Right lobe of liver (tissue), 6 donors: ENCODE data around the gene NUP210L. TPM values are rescaled to one million over a fixed set of nuclear protein-coding genes. Genes with fewer than 3 reads are reported as not detected.
A peak's percentile ranks its signal among the peaks of the same experiment; 100 is the strongest.

Experiments used
- ATAC-seq, 4 donors: fragments of 200-7000 bp; cut with Tn5 transposase; one replicate each; pipeline ENCODE4 v1.9.1; 2020; ENCODE audit warnings: mild to moderate bottlenecking in 4 of 4, moderate library complexity in 4 of 4
- DNase-seq, 3 donors: peaks; one replicate each; pipeline ENCODE4 v3.0.0-alpha.2; 2020
- H3K27ac ChIP-seq, 3 donors: fragments of 200-600 bp; one replicate each; pipeline ENCODE4 v1.8.0; 2022
- H3K27me3 ChIP-seq, 2 donors: fragments of 200-600 bp; one replicate each; pipeline ENCODE4 v1.8.0; 2022
- H3K36me3 ChIP-seq, 4 donors: fragments of 200-600 bp; sonication (generic) in 1 of 4; one replicate each; pipeline versions ENCODE4 v1.5.1 to v1.8.0; 2017 to 2022; ENCODE audit warnings: control low read depth in 1 of 4
- H3K4me1 ChIP-seq, 4 donors: fragments of 200-600 bp; sonication (generic) in 1 of 4; one replicate each; pipeline versions ENCODE4 v1.5.1 to v1.8.0; 2017 to 2022; ENCODE audit warnings: control low read depth in 1 of 4
- H3K4me3 ChIP-seq, 3 donors: fragments of 200-600 bp; one replicate each; pipeline ENCODE4 v1.8.0; 2022
- H3K9me3 ChIP-seq, 4 donors: fragments of 200-600 bp; sonication (generic) in 1 of 4; one replicate each; pipeline versions ENCODE4 v1.5.1 to v1.8.0; 2017 to 2022; ENCODE audit warnings: control low read depth in 1 of 4
- CTCF ChIP-seq, 4 donors: fragments of 200-600 bp in 3 of 4; fragments of 450-650 bp in 1 of 4; IDR thresholded peaks; one replicate each; pipeline versions ENCODE4 v1.5.1 to v1.8.0; 2016 to 2022; ENCODE audit warnings: antibody characterized with exemption in 4 of 4, mild to moderate bottlenecking in 2 of 4
- POLR2A ChIP-seq: fragments of 450-650 bp; IDR thresholded peaks from one replicate; pipeline ENCODE4 v1.6.1; 2017; ENCODE audit warnings: antibody characterized with exemption, mild to moderate bottlenecking
- WGBS: methylation state at CpG from one replicate; pipeline ENCODE4 v1.1.6; 2018; ENCODE audit warnings: low coverage, low lambda C conversion rate; ENCODE audit not compliant: insufficient coverage; ENCODE audit errors: missing lambda C conversion rate; 5-methylcytosine and 5-hydroxymethylcytosine counted together
- intact Hi-C, 2 donors: fragments of 100-400 bp; cut with DNase I; formaldehyde crosslinking; loops; one replicate each; pipeline versions ENCODE4 v1.11.2 to v1.14.1; 2022
- total RNA-seq, 6 experiments: library from RNA; depleted of rRNA in 2 of 6; stranded (reverse); fragments of >200 nt in 2 of 6; fragmentation: NEBNext Ultra II Directional in 3 of 6; extraction: Animal tissue kit (Norgen Biotek cat#: 25700) in 3 of 6; gene quantifications; one replicate each; pipeline versions ENCODE4 v1.1.0 to v1.2.4, GENCODE V29; 2016 to 2023
- donor health status: DM: no; HTN: yes; CAD: no.
- donor health status: DM: no; HTN: no; CAD: no.
- donor health status: DM: no; HTN: no; CAD: no.
- donor health status: DM: no; HTN: yes; CAD: no.
- donor health status: DM: no; HTN: yes; CAD: no.

Gene NUP210L
- total RNA-seq, 6 experiments from 2014 or later: 0.14 TPM; not detected in 5

GRCh38 chr1:153963850-153964331 lies 191.0 kb downstream of the NUP210L start:
- H3K4me3 ChIP-seq: peak overlapping the region; percentile 70 to 88 (median 75)
- H3K9me3 ChIP-seq: no peaks in the 10 kb centered on the region
- no peaks in the 10 kb centered on the region for H3K27me3 ChIP-seq
- peak overlapping the region; percentile 88 to 95 (median 92) for H3K27ac ChIP-seq
- ATAC-seq (peak in 1 of 4 donors; percentile 1), DNase-seq (peak in 2 of 3 donors; percentile 52 to 61)
- intact Hi-C loops: no loop called here
- peaks cover 0 to 5% (median 1%) of the 10 kb centered on the region in 4 donors for H3K36me3 ChIP-seq
- peaks cover 0 to 36% (median 12%) of the 10 kb centered on the region in 4 donors for H3K4me1 ChIP-seq
- TF ChIP-seq POLR2A: no peak
- TF ChIP-seq CTCF (IDR thresholded peaks at IDR 0.05): no peak
- WGBS: 1% methylated on average over 11 of the region's 22 CpGs

DNA sequence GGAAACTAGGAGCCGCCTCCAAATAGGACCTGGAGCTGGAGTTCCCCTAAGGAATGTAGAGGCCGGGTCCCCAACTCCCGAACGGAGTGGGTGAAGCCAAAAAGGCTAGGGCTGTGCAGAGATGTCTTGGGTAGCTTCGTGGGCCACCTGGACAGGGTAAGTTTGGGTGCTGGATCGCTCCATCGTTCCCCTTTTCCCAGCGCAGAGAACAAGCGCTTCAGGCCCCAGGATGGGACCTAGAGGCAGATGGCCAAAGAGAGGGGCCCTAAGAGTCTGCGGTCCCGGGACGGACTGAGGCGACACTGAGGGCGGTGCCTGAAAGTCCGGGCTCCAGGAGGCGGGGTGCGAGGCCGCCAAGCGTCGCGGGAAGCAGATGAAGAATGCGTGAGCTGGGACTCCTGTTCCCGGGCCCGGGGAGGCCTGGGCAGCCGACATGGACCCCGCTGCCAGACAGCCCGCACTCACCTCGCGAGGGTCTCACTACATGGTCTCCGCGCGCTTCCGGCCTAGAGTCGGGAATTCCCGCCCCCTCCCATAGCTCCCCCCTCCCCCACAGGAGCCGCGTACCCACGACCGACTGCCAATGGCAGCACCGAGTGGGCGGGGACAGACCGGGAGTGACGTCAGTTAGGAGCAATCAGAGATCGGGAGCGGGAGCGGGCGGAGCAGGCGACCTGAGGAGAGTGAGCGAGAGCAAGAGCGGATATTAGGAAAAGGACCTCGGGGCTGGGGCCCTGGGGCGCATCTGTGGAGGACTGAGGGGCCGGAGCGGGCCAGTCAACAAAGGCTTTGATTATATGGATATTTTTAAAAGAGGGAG lies 191.6 kb downstream of the NUP210L start, which contains the start of gene SLC39A1:
SLC39A1 (minus strand) TSS at position 508 of the 820 bp plus-strand sequence. CDS start 822 bp downstream, outside the sequence.
- ATAC-seq (peak; percentile 76 to 84 (median 79)), DNase-seq (peak; percentile 99 to 100 (median 99))
- 0% methylated on average over 19 of the region's 54 CpGs for WGBS
- H3K4me1 ChIP-seq: peaks cover 0 to 38% (median 10%) of the 10 kb centered on the region in 4 donors
- TF ChIP-seq POLR2A: peak; percentile 84
- no peak for TF ChIP-seq CTCF (IDR thresholded peaks at IDR 0.05)
- H3K27ac ChIP-seq: peak within 1 kb of the TSS; percentile 88 to 95 (median 92)
- H3K9me3 ChIP-seq: no peaks in the 10 kb centered on the region
- peak within 1 kb of the TSS; percentile 70 to 88 (median 75) for H3K4me3 ChIP-seq
- H3K27me3 ChIP-seq: no peaks in the 10 kb centered on the region
- H3K36me3 ChIP-seq: peaks cover 0 to 5% (median 1%) of the 10 kb centered on the region in 4 donors
- intact Hi-C loops: no loop called here

- Histone ChIP-seq H3K27me3 (no peaks in the 10 kb centered on the region), H3K4me3 (peak overlapping the region; percentile 70 to 88 (median 75)), H3K4me1 (peaks cover 0 to 39% (median 11%) of the 10 kb centered on the region in 4 donors), H3K36me3 (peaks cover 0 to 5% (median 1%) of the 10 kb centered on the region in 4 donors), H3K27ac (peak overlapping the region; percentile 88 to 95 (median 92)), H3K9me3 (no peaks in the 10 kb centered on the region)
- intact Hi-C loops: no loop called here
- DNase-seq: peak in 1 of 3 donors; percentile 51
- 38% methylated on average over 3 of the region's 16 CpGs for WGBS
- peak in 1 of 4 donors; percentile 12 for ATAC-seq
- no peak for TF ChIP-seq CTCF (IDR thresholded peaks at IDR 0.05)
- no peak for TF ChIP-seq POLR2A
These were observed 192.5 kb downstream of the NUP210L start for GRCh38 chr1:153962088-153963029.

DNA sequence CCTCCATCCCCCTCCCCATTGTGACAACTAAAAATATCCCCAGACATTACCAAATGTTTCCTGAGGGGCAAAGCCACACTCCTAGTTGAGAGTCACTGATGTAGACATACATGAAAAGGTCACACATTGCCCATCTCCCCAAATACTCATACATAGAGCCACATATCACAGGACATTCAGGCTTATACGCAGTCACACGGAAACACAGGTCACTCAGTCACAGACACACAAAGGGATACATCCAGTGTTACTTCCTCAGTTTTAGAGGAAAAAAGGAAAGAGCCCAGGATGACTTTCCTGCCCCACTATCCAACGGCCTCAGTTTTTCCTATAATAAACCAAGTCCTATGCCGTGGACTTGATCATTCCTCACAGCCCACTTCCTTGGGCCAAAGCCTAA lies 193.5 kb downstream of the NUP210L start:
- peaks cover 0 to 46% (median 16%) of the 10 kb centered on the region in 4 donors for H3K4me1 ChIP-seq
- no peaks in the 10 kb centered on the region for H3K9me3 ChIP-seq
- no peak overlapping the region for H3K27ac ChIP-seq
- 65% methylated on average over 3 of the region's 4 CpGs for WGBS
- intact Hi-C loops: no loop called here
- H3K4me3 ChIP-seq: no peak overlapping the region
- DNase-seq (no peak), ATAC-seq (no peak)
- peaks cover 0 to 5% (median 1%) of the 10 kb centered on the region in 4 donors for H3K36me3 ChIP-seq
- no peak for TF ChIP-seq POLR2A
- H3K27me3 ChIP-seq: no peaks in the 10 kb centered on the region
